H1 (cell line): ENCODE measurements around the gene RPS6KC1. TPM values are rescaled to one million over a fixed set of nuclear protein-coding genes. Genes with fewer than 3 reads are reported as not detected.

ENCODE experiments used
- GABPA ChIP-seq: IDR thresholded peaks from 2 replicates; pipeline ENCODE4 v1.6.1; 2011; ENCODE audit warnings: mild to moderate bottlenecking, low read length, moderate library complexity, borderline replicate concordance; ENCODE audit not compliant: insufficient read depth
- polyA plus RNA-seq, 7 experiments: library from polyadenylated mRNA; depleted of rRNA in 3 of 7; stranded (reverse) in 5 of 7; unstranded in 2 of 7; fragments of >200 nt in 5 of 7; fragments of 200-250 nt in 2 of 7; gene quantifications; 1 replicate in 5 of 7; 2 replicates in 1 of 7; 4 replicates in 1 of 7; pipeline versions ENCODE4 v1.2.1 to v1.2.3, GENCODE V29; 2011 to 2013; ENCODE audit warnings: missing spikeins in 2 of 7, mixed read lengths in 2 of 7
- total RNA-seq: library from RNA; stranded (reverse); fragmentation: NEBNext Ultra II Directional; extraction: Animal tissue kit (Norgen Biotek cat#: 25700); gene quantifications from 2 replicates; pipeline ENCODE4 v1.2.1, GENCODE V29; 2021
- TF ChIP-seq, protein P1 (sequence below): fragments of 300-600 bp; sonication (generic); IDR thresholded peaks from 2 replicates; pipeline ENCODE4 v1.7.1; 2012; ENCODE audit warnings: low read length, moderate library complexity, mild to moderate bottlenecking, inconsistent platforms; ENCODE audit not compliant: insufficient replicate concordance

RPS6KC1 gene
- total and polyA plus RNA-seq, 2 of the 8 experiments (the other 6 are each of a cell fraction or from before 2014, with no cell fraction given), result 4.9 to 17.6 TPM

DNA sequence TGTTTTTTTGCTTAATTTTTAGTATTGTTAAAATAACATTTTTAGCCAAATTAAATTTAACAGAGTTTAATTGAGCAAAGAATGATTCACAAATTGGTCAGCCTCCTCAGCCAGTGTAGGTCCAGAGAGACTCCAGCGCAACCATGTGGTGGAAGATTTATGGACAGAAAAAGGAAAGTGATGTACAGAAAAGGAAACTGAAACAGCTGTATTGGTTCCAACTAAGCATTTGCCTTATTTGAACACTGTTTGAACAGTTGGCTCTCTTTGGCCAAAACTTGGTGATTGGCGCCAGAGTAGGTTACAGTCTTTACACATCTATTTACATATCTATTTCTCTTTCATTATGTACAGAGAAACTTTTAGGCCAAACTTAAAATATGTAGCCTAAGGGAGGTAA is 19.4 kb downstream of the RPS6KC1 start (continued):
- TF ChIP-seq, protein P1, sequence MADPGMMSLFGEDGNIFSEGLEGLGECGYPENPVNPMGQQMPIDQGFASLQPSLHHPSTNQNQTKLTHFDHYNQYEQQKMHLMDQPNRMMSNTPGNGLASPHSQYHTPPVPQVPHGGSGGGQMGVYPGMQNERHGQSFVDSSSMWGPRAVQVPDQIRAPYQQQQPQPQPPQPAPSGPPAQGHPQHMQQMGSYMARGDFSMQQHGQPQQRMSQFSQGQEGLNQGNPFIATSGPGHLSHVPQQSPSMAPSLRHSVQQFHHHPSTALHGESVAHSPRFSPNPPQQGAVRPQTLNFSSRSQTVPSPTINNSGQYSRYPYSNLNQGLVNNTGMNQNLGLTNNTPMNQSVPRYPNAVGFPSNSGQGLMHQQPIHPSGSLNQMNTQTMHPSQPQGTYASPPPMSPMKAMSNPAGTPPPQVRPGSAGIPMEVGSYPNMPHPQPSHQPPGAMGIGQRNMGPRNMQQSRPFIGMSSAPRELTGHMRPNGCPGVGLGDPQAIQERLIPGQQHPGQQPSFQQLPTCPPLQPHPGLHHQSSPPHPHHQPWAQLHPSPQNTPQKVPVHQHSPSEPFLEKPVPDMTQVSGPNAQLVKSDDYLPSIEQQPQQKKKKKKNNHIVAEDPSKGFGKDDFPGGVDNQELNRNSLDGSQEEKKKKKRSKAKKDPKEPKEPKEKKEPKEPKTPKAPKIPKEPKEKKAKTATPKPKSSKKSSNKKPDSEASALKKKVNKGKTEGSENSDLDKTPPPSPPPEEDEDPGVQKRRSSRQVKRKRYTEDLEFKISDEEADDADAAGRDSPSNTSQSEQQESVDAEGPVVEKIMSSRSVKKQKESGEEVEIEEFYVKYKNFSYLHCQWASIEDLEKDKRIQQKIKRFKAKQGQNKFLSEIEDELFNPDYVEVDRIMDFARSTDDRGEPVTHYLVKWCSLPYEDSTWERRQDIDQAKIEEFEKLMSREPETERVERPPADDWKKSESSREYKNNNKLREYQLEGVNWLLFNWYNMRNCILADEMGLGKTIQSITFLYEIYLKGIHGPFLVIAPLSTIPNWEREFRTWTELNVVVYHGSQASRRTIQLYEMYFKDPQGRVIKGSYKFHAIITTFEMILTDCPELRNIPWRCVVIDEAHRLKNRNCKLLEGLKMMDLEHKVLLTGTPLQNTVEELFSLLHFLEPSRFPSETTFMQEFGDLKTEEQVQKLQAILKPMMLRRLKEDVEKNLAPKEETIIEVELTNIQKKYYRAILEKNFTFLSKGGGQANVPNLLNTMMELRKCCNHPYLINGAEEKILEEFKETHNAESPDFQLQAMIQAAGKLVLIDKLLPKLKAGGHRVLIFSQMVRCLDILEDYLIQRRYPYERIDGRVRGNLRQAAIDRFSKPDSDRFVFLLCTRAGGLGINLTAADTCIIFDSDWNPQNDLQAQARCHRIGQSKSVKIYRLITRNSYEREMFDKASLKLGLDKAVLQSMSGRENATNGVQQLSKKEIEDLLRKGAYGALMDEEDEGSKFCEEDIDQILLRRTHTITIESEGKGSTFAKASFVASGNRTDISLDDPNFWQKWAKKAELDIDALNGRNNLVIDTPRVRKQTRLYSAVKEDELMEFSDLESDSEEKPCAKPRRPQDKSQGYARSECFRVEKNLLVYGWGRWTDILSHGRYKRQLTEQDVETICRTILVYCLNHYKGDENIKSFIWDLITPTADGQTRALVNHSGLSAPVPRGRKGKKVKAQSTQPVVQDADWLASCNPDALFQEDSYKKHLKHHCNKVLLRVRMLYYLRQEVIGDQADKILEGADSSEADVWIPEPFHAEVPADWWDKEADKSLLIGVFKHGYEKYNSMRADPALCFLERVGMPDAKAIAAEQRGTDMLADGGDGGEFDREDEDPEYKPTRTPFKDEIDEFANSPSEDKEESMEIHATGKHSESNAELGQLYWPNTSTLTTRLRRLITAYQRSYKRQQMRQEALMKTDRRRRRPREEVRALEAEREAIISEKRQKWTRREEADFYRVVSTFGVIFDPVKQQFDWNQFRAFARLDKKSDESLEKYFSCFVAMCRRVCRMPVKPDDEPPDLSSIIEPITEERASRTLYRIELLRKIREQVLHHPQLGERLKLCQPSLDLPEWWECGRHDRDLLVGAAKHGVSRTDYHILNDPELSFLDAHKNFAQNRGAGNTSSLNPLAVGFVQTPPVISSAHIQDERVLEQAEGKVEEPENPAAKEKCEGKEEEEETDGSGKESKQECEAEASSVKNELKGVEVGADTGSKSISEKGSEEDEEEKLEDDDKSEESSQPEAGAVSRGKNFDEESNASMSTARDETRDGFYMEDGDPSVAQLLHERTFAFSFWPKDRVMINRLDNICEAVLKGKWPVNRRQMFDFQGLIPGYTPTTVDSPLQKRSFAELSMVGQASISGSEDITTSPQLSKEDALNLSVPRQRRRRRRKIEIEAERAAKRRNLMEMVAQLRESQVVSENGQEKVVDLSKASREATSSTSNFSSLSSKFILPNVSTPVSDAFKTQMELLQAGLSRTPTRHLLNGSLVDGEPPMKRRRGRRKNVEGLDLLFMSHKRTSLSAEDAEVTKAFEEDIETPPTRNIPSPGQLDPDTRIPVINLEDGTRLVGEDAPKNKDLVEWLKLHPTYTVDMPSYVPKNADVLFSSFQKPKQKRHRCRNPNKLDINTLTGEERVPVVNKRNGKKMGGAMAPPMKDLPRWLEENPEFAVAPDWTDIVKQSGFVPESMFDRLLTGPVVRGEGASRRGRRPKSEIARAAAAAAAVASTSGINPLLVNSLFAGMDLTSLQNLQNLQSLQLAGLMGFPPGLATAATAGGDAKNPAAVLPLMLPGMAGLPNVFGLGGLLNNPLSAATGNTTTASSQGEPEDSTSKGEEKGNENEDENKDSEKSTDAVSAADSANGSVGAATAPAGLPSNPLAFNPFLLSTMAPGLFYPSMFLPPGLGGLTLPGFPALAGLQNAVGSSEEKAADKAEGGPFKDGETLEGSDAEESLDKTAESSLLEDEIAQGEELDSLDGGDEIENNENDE, result no peak
- TF ChIP-seq GABPA, result no peak
- TF ChIP-seq, all 59 proteins: peak for 1
